Smooth muscle cell (in vitro differentiated cells): ENCODE measurements around the gene GRP. TPM values are rescaled to one million over a fixed set of nuclear protein-coding genes. Genes with fewer than 3 reads are reported as not detected.

ENCODE experiments used
- DNase-seq: peaks from one replicate; lab custom pipeline; 2025; ENCODE audit not compliant: unreplicated experiment; lab: John Stamatoyannopoulos, UW
- H2AFZ ChIP-seq: fragments of 200-600 bp; sonication (generic); 2 replicates; pipeline ENCODE4 v1.6.0; 2016; ENCODE audit warnings: antibody characterized with exemption, low read depth, mild to moderate bottlenecking
- H3F3A ChIP-seq: fragments of 200-600 bp; sonication (generic); 2 replicates; pipeline ENCODE4 v1.6.0; 2017; ENCODE audit warnings: antibody characterized with exemption, low read depth
- H3K27ac ChIP-seq: fragments of 200-600 bp; sonication (generic); 2 replicates; pipeline ENCODE4 v1.5.1; 2016; ENCODE audit warnings: low read depth, mild to moderate bottlenecking
- H3K27me3 ChIP-seq: fragments of 200-600 bp; sonication (generic); 2 replicates; pipeline ENCODE4 v1.6.1; 2016; ENCODE audit warnings: low read depth, mild to moderate bottlenecking
- H3K36me3 ChIP-seq: fragments of 200-600 bp; sonication (generic); 2 replicates; pipeline ENCODE4 v1.5.1; 2016; ENCODE audit warnings: low read depth
- H3K4me1 ChIP-seq: fragments of 200-600 bp; sonication (generic); 2 replicates; pipeline ENCODE4 v1.5.1; 2016; ENCODE audit warnings: low read depth
- H3K4me2 ChIP-seq: fragments of 200-600 bp; sonication (generic); 2 replicates; pipeline ENCODE4 v1.6.0; 2016; ENCODE audit warnings: mild to moderate bottlenecking
- H3K4me3 ChIP-seq: fragments of 200-600 bp; sonication (generic); 2 replicates; pipeline ENCODE4 v1.5.1; 2016; ENCODE audit warnings: mild to moderate bottlenecking
- H3K79me2 ChIP-seq: fragments of 200-600 bp; sonication (generic); 2 replicates; pipeline ENCODE4 v1.6.0; 2016; ENCODE audit warnings: low read depth, mild to moderate bottlenecking
- H3K9ac ChIP-seq: fragments of 200-600 bp; sonication (generic); 2 replicates; pipeline ENCODE4 v1.6.0; 2016; ENCODE audit warnings: low read depth
- H3K9me3 ChIP-seq: fragments of 200-600 bp; sonication (generic); replicated peaks from 2 replicates; pipeline ENCODE4 v1.5.1; 2016; ENCODE audit warnings: low read depth
- H4K20me1 ChIP-seq: fragments of 200-600 bp; sonication (generic); 2 replicates; pipeline ENCODE4 v1.6.0; 2016; ENCODE audit warnings: low read depth
- WGBS: methylation state at CpG from one replicate; pipeline ENCODE4 v1.1.7; 2016; ENCODE audit warnings: low lambda C conversion rate; 5-methylcytosine and 5-hydroxymethylcytosine counted together
- polyA plus RNA-seq: library from polyadenylated mRNA; unstranded; fragments of >200 nt; fragmentation: Nextera tagmentation; extraction: Ambion mirVana; gene quantifications from 2 replicates; pipeline ENCODE4 v1.2.1, GENCODE V29; 2016
- total RNA-seq: library from RNA; depleted of rRNA; stranded (reverse); fragments of >200 nt; gene quantifications from 2 replicates; pipeline ENCODE4 v1.2.3, GENCODE V29; 2014
- TF ChIP-seq, protein P1 (sequence below): fragments of 200-600 bp; sonication (generic); IDR thresholded peaks from 2 replicates; pipeline ENCODE4 v1.5.1; 2017; ENCODE audit warnings: borderline replicate concordance, mild to moderate bottlenecking, antibody characterized with exemption; ENCODE audit not compliant: insufficient read depth, poor library complexity, severe bottlenecking

Gene GRP
- total and polyA plus RNA-seq, 2 experiments from 2014 or later = 1.0 TPM; not detected in 1

DNA sequence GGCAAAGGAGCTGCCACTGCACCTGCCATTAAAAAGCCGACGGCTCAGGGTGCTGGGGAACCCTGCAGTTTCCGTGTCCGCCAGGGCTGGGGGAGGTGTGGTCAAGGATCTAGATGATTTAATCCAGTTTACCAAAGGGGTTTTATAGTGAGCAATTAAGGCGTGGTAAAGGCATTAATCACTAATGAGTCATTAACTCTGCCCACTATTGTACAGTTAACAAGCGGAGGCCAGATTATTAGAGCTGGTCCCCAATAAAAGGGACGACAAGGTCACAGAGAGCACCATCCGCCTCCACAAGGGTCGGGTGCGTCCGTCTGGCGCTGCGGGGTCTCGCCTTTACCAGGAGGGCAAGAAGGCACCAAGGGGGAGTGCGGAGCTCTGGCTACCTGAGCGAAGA lies 43.7 kb downstream of the GRP start:
- H2AFZ ChIP-seq = no peak overlapping the region
- H3K79me2 ChIP-seq = no peaks in the 10 kb centered on the region
- TF ChIP-seq, protein P1, sequence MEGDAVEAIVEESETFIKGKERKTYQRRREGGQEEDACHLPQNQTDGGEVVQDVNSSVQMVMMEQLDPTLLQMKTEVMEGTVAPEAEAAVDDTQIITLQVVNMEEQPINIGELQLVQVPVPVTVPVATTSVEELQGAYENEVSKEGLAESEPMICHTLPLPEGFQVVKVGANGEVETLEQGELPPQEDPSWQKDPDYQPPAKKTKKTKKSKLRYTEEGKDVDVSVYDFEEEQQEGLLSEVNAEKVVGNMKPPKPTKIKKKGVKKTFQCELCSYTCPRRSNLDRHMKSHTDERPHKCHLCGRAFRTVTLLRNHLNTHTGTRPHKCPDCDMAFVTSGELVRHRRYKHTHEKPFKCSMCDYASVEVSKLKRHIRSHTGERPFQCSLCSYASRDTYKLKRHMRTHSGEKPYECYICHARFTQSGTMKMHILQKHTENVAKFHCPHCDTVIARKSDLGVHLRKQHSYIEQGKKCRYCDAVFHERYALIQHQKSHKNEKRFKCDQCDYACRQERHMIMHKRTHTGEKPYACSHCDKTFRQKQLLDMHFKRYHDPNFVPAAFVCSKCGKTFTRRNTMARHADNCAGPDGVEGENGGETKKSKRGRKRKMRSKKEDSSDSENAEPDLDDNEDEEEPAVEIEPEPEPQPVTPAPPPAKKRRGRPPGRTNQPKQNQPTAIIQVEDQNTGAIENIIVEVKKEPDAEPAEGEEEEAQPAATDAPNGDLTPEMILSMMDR = no peak
- H3K9ac ChIP-seq = no peak overlapping the region
- no peaks in the 10 kb centered on the region for H3K9me3 ChIP-seq
- peaks cover 26% of the 10 kb centered on the region for H3K4me1 ChIP-seq
- no peak overlapping the region for H3K27ac ChIP-seq
- H3F3A ChIP-seq = no peaks in the 10 kb centered on the region
- no peak overlapping the region for H3K4me3 ChIP-seq
- DNase-seq = no peak
- WGBS = 18% methylated on average over 16 of the region's 16 CpGs
- peaks cover 74% of the 10 kb centered on the region for H3K27me3 ChIP-seq
- no peaks in the 10 kb centered on the region for H3K36me3 ChIP-seq
- H4K20me1 ChIP-seq = no peaks in the 10 kb centered on the region
- no peak overlapping the region for H3K4me2 ChIP-seq

DNA sequence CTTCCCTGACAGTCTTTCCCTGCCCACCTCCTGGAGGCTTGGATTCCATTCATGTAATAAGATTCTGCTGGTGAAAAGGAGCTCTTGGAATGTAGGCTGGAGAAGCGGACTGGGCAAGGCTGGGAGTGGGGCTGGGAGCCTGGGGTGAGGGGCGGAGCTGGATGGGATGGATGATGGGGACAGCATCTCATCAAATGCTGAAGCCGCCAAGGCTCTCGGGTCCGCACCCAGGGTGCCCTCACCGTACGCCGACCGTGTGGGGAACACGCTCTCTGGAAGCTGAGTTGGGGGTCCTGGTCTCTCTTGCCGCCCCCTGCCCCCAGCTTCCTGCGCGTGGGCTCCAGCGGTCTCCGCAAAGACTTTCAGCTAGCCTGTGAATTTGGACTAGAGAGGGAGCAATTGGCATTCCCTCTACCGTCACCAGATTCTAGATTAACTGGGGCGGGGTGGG lies 44.2 kb downstream of the GRP start:
- no peaks in the 10 kb centered on the region for H4K20me1 ChIP-seq
- H3K4me1 ChIP-seq = peaks cover 29% of the 10 kb centered on the region
- peaks cover 78% of the 10 kb centered on the region for H3K27me3 ChIP-seq
- no peak overlapping the region for H3K4me2 ChIP-seq
- H3K9me3 ChIP-seq = no peaks in the 10 kb centered on the region
- no peak overlapping the region for H3K9ac ChIP-seq
- WGBS = 16% methylated on average over 10 of the region's 17 CpGs
- H3K4me3 ChIP-seq = no peak overlapping the region
- H3K79me2 ChIP-seq = no peaks in the 10 kb centered on the region
- no peak for DNase-seq
- H3K36me3 ChIP-seq = no peaks in the 10 kb centered on the region
- no peaks in the 10 kb centered on the region for H3F3A ChIP-seq
- TF ChIP-seq, protein P1 = no peak
- H2AFZ ChIP-seq = no peak overlapping the region
- no peak overlapping the region for H3K27ac ChIP-seq

DNA sequence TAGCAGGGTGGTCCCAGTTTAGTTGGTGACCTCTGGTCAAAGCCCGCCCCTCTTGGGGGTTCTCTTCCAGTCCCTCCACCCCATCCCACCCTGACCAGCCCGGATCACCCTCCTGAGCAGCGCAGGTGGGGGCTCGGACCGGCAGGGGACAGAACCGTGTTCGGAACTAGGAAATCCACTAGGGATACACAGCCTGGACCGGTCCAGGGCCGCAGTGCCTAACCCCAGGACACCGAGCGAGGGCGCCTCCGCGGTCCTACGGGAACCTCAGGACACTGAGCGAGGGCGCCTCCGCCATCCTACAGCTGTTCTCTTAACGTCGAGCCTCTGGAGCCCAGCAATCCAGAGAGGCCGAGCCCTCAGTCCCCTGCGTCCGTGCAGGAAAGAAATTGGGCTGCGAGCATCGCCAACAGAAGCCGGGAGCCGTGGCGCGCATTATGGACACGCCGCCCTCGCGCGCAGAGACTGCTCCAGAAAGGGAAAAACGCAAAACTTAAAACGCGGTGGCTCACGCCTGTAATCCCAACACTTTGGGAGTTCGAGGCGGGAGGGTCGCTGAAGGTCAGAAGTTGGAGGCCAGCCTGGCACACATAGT lies 44.8 kb downstream of the GRP start:
- Histone ChIP-seq H3K9ac (no peak overlapping the region), H3K4me2 (no peak overlapping the region), H3K27ac (no peak overlapping the region), H2AFZ (no peak overlapping the region), H3K9me3 (no peaks in the 10 kb centered on the region), H3K4me3 (no peak overlapping the region), H3K4me1 (peaks cover 30% of the 10 kb centered on the region), H3F3A (no peaks in the 10 kb centered on the region), H4K20me1 (no peaks in the 10 kb centered on the region), H3K36me3 (no peaks in the 10 kb centered on the region), H3K79me2 (no peaks in the 10 kb centered on the region), H3K27me3 (peaks cover 76% of the 10 kb centered on the region)
- DNase-seq = no peak
- WGBS = 9% methylated on average over 41 of the region's 41 CpGs
- TF ChIP-seq, protein P1 = no peak
